DOHH2 (cell line): ENCODE results near the gene DNAJB12.
A peak's percentile ranks its signal among the peaks of the same experiment; 100 is the strongest.
"Not testable (repeated sequence)": the region's sequence is repeated elsewhere in the genome, so short reads cannot be mapped to it uniquely, and the experiment has no call there.

Experiments used
- H3F3A ChIP-seq: fragments of 200-600 bp; sonication (generic), shearing (Covaris generic); 2 replicates; pipeline ENCODE4 v1.6.0; 2016; ENCODE audit warnings: antibody characterized with exemption, mild to moderate bottlenecking; ENCODE audit not compliant: control insufficient read depth, insufficient read depth
- H3K27ac ChIP-seq: fragments of 200-600 bp; sonication (generic); 2 replicates; pipeline ENCODE4 v1.5.1; 2014; ENCODE audit warnings: low read depth, mild to moderate bottlenecking, low read length, moderate library complexity
- H3K27me3 ChIP-seq: fragments of 200-600 bp; sonication (generic); 2 replicates; pipeline ENCODE4 v1.6.1; 2014; ENCODE audit warnings: mild to moderate bottlenecking, low read length, mixed read lengths; ENCODE audit not compliant: control insufficient read depth
- H3K36me3 ChIP-seq: fragments of 200-600 bp; sonication (generic); 2 replicates; pipeline ENCODE4 v1.6.1; 2014; ENCODE audit warnings: mild to moderate bottlenecking, low read length, moderate library complexity, mixed read lengths; ENCODE audit not compliant: control insufficient read depth
- H3K4me1 ChIP-seq: fragments of 200-600 bp; sonication (generic); 2 replicates; pipeline ENCODE4 v1.6.1; 2014; ENCODE audit warnings: mild to moderate bottlenecking, low read length, mixed read lengths; ENCODE audit not compliant: control insufficient read depth
- H3K4me2 ChIP-seq: fragments of 200-600 bp; sonication (generic); 2 replicates; pipeline ENCODE4 v1.6.0; 2014; ENCODE audit warnings: mild to moderate bottlenecking, low read length, moderate library complexity
- H3K4me3 ChIP-seq: fragments of 200-600 bp; sonication (generic); 2 replicates; pipeline ENCODE4 v1.5.1; 2014; ENCODE audit warnings: mild to moderate bottlenecking, low read length, mixed read lengths
- H3K79me2 ChIP-seq: fragments of 200-600 bp; sonication (generic); 2 replicates; pipeline ENCODE4 v1.6.1; 2014; ENCODE audit warnings: mild to moderate bottlenecking, low read length, mixed read lengths; ENCODE audit not compliant: control insufficient read depth
- H3K9me2 ChIP-seq: fragments of 200-600 bp; sonication (generic); replicated peaks from 2 replicates; pipeline ENCODE4 v1.6.1; 2014; ENCODE audit warnings: mild to moderate bottlenecking, low read length, mixed read lengths; ENCODE audit not compliant: control insufficient read depth
- H3K9me3 ChIP-seq: fragments of 200-600 bp; sonication (generic); 2 replicates; pipeline ENCODE4 v1.6.1; 2014; ENCODE audit warnings: antibody characterized with exemption, low read length, mixed read lengths; ENCODE audit not compliant: control insufficient read depth, insufficient read depth
- H4K20me1 ChIP-seq: fragments of 200-600 bp; sonication (generic); 2 replicates; pipeline ENCODE4 v1.6.0; 2014; ENCODE audit warnings: low read depth, mild to moderate bottlenecking, antibody characterized with exemption, low read length, moderate library complexity; ENCODE audit not compliant: control insufficient read depth, insufficient read depth
- CTCF ChIP-seq: fragments of 200-600 bp; sonication (generic); IDR thresholded peaks from one replicate; pipeline ENCODE4 v1.5.1; 2014; ENCODE audit warnings: antibody characterized with exemption, mild to moderate bottlenecking, low read depth, low read length; ENCODE audit not compliant: poor library complexity, severe bottlenecking
- EZH2phosphoT487 ChIP-seq: fragments of 200-600 bp; sonication (generic); IDR thresholded peaks from 2 replicates; pipeline ENCODE4 v1.6.1; 2017; ENCODE audit warnings: borderline replicate concordance, mild to moderate bottlenecking, antibody characterized with exemption, low read length, moderate library complexity, mixed read lengths

DNAJB12 gene

GRCh38 chr10:72329290-72330068 lies 25.2 kb downstream of the DNAJB12 start:
- peak overlapping the region; percentile 90 for H3K27ac ChIP-seq
- peaks cover 72% of the 10 kb centered on the region for H3K4me1 ChIP-seq
- peaks cover 14% of the 10 kb centered on the region for H3K36me3 ChIP-seq
- H4K20me1 ChIP-seq = no peaks in the 10 kb centered on the region
- H3K9me2 ChIP-seq = no peaks in the 10 kb centered on the region
- peaks cover 2% of the 10 kb centered on the region; the same call in 1 of the 2 replicates for H3K79me2 ChIP-seq
- no peaks in the 10 kb centered on the region for H3K9me3 ChIP-seq
- H3K4me3 ChIP-seq = peak overlapping the region; percentile 58
- no peaks in the 10 kb centered on the region for H3K27me3 ChIP-seq
- TF ChIP-seq EZH2phosphoT487 = no peak
- no peak for TF ChIP-seq CTCF
- H3F3A ChIP-seq = peaks cover 14% of the 10 kb centered on the region
- H3K4me2 ChIP-seq = peak overlapping the region; percentile 70

- no peaks in the 10 kb centered on the region for H3K9me2 ChIP-seq
- H3K9me3 ChIP-seq = no peaks in the 10 kb centered on the region
- H3K4me2 ChIP-seq = peak overlapping the region; percentile 70
- H3K27me3 ChIP-seq = no peaks in the 10 kb centered on the region
- TF ChIP-seq CTCF (no peak), EZH2phosphoT487 (no peak)
- H3K4me1 ChIP-seq = peaks cover 72% of the 10 kb centered on the region
- H3K79me2 ChIP-seq = peaks cover 2% of the 10 kb centered on the region; the same call in 1 of the 2 replicates
- peaks cover 10% of the 10 kb centered on the region for H3K36me3 ChIP-seq
- H3K27ac ChIP-seq = peak overlapping the region; percentile 90
- no peaks in the 10 kb centered on the region for H4K20me1 ChIP-seq
- H3K4me3 ChIP-seq = peak overlapping the region; percentile 58
- peaks cover 7% of the 10 kb centered on the region for H3F3A ChIP-seq
Observed at GRCh38 chr10:72328829-72329204, 25.9 kb downstream of the DNAJB12 start.

- H3K27ac ChIP-seq = peak overlapping the region; percentile 90
Observed at GRCh38 chr10:72328045-72328828, 26.5 kb downstream of the DNAJB12 start.

GRCh38 chr10:72326665-72327603 lies 27.8 kb downstream of the DNAJB12 start:
- not testable (repeated sequence) for H3K27ac ChIP-seq, H3K9me2 ChIP-seq, H4K20me1 ChIP-seq, H3K4me3 ChIP-seq, H3F3A ChIP-seq, H3K79me2 ChIP-seq, H3K4me2 ChIP-seq, H3K9me3 ChIP-seq, H3K36me3 ChIP-seq, H3K27me3 ChIP-seq
- H3K4me1 ChIP-seq = peaks cover 73% of the 10 kb centered on the region

More at GRCh38 chr10:72328045-72328828, 26.5 kb downstream of the DNAJB12 start:
- Histone ChIP-seq H3K27me3 (no peaks in the 10 kb centered on the region), H3K4me2 (peak overlapping the region; percentile 70), H3K36me3 (peaks cover 5% of the 10 kb centered on the region), H4K20me1 (no peaks in the 10 kb centered on the region), H3K4me1 (peaks cover 72% of the 10 kb centered on the region), H3K9me2 (no peaks in the 10 kb centered on the region), H3K9me3 (no peaks in the 10 kb centered on the region), H3K4me3 (peak overlapping the region; percentile 58), H3K79me2 (peaks cover 2% of the 10 kb centered on the region; the same call in 1 of the 2 replicates), H3F3A (peaks cover 2% of the 10 kb centered on the region)
- TF ChIP-seq EZH2phosphoT487 (no peak), CTCF (peak; percentile 84)
